Measurements from ENCODE around the gene AKAP10. TPM values are rescaled to one million over a fixed set of nuclear protein-coding genes. Genes with fewer than 3 reads are reported as not detected.

The AKAP10 gene
- total RNA-seq, 1 experiment from 2014 or later: 20.2 TPM

- H2BK20ac ChIP-seq (ENCODE audit: low read depth, low read length, poor library complexity, severe bottlenecking): no peak overlapping the region
- H4K5ac ChIP-seq (ENCODE audit: insufficient read length, low read depth, low read length): no peak overlapping the region
- DNase-seq: peak; percentile 91
- H3K4me1 Mint-ChIP-seq: peaks cover 3% of the 10 kb centered on the region in 2 experiments
- no peaks in the 10 kb centered on the region for H3K79me2 ChIP-seq (ENCODE audit: insufficient read depth, low read length)
- no peaks in the 10 kb centered on the region for H3K9me3 Mint-ChIP-seq
- H4K91ac ChIP-seq (ENCODE audit: insufficient read length, low read depth, low read length): no peak overlapping the region
- H3K27ac ChIP-seq (ENCODE audit: insufficient read length, low read depth, low read length): no peak overlapping the region
- H3K79me1 ChIP-seq (ENCODE audit: insufficient read depth, low read depth, low read length, poor library complexity, severe bottlenecking): no peaks in the 10 kb centered on the region
- no peaks in the 10 kb centered on the region; a peak in 2 of 7 replicates for H3K36me3 Mint-ChIP-seq (ENCODE audit: insufficient read depth in 1 of 3, low read depth in 3 of 3)
- TF ChIP-seq CTCF (conservative IDR thresholded peaks at IDR 0.05): peak; percentile 40; the same call in 2 of the 3 replicates
- H3K4me3 Mint-ChIP-seq: peak overlapping the region; percentile 78 to 84
- H2BK5ac ChIP-seq (ENCODE audit: insufficient read length, low read length): no peak overlapping the region
- no peaks in the 10 kb centered on the region; the same call in 1 of the 2 replicates for H3K4me1 ChIP-seq (ENCODE audit: insufficient read depth, low read length)
- no peak overlapping the region for H2AK5ac ChIP-seq (ENCODE audit: insufficient read length, low read length)
- peaks cover 26% of the 10 kb centered on the region for H3K27me3 Mint-ChIP-seq (ENCODE audit: low read depth)
- peaks cover 16% of the 10 kb centered on the region for H3K23me2 ChIP-seq (ENCODE audit: insufficient read length, low read depth, low read length, poor library complexity, severe bottlenecking)
- H4K8ac ChIP-seq (replicated peaks; ENCODE audit: insufficient read length, low read depth, low read length): no peak overlapping the region
- H3K23ac ChIP-seq (ENCODE audit: insufficient read length, low read depth, low read length): no peak overlapping the region
- no peak overlapping the region for H3T11ph ChIP-seq (ENCODE audit: low read length)
- H2BK12ac ChIP-seq (ENCODE audit: insufficient read length, low read depth, low read length): no peak overlapping the region
- no peak overlapping the region for H2BK15ac ChIP-seq (ENCODE audit: low read depth, low read length)
- H2BK120ac ChIP-seq (ENCODE audit: low read depth, low read length, poor library complexity, severe bottlenecking): no peak overlapping the region
- H3K9ac ChIP-seq (ENCODE audit: extremely low read depth, insufficient read length, low read length): no peak overlapping the region
- H3K4ac ChIP-seq (ENCODE audit: low read depth, low read length): no peak overlapping the region
- no peak overlapping the region; a peak in 1 of 7 replicates for H3K27ac Mint-ChIP-seq
- peaks cover 5% of the 10 kb centered on the region; the same call in 1 of the 2 replicates for H3K27me3 ChIP-seq (ENCODE audit: insufficient read depth, low read length)
- H3K56ac ChIP-seq (ENCODE audit: insufficient read length, low read depth, low read length): no peak overlapping the region
- H2AFZ ChIP-seq (ENCODE audit: low read length): no peak overlapping the region
- WGBS (ENCODE audit: extremely low coverage, insufficient read length, low lambda C conversion rate): no CpG with 5 or more reads among the region's 27 CpGs
- no peak overlapping the region; the same call in 1 of the 2 replicates for H3K14ac ChIP-seq (ENCODE audit: insufficient read depth, low read length)
- no peaks in the 10 kb centered on the region for H4K20me1 ChIP-seq (ENCODE audit: control insufficient read depth, insufficient read depth, insufficient read length)
- H3K9me3 ChIP-seq (ENCODE audit: control insufficient read depth, low read depth, low read length): no peaks in the 10 kb centered on the region
- no peak overlapping the region for H3K18ac ChIP-seq (ENCODE audit: insufficient read length, low read depth, low read length)
- peak overlapping the region; percentile 72 for H3K4me2 ChIP-seq (ENCODE audit: insufficient read depth, insufficient read length, low read length)
Observed at GRCh38 chr17:19867079-19867328, 110.6 kb downstream of the AKAP10 start.
